ENCODE data around the gene EDN2.

Gene EDN2

GRCh38 chr1:41500378-41500777 is 15.9 kb upstream of the EDN2 start:
- in situ Hi-C loops (cut with HindIII; ENCODE audit: low sequenced_read_pairs) = no loop called here

DNA sequence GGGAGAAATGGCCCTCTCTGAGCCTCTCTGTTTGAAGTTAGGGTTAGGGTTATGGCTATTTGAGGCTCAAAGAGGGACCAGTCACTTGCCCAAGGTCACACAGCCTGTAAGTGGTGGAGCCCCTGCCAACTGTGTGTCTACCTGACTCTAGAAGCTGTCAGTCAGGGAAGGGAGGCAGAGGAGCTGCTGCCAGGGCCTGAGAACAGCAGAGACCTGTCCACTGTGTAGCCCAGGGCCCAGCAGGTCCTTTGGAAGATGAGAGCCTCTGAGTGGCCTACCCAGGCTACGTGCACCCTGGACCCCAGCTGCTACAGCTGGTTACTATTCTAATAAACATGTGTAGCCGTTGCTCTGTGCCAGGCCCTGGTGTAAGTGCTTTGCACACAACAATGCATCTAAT is 15.1 kb upstream of the EDN2 start:
- in situ Hi-C loops (cut with HindIII; ENCODE audit: low sequenced_read_pairs) = no loop called here

DNA sequence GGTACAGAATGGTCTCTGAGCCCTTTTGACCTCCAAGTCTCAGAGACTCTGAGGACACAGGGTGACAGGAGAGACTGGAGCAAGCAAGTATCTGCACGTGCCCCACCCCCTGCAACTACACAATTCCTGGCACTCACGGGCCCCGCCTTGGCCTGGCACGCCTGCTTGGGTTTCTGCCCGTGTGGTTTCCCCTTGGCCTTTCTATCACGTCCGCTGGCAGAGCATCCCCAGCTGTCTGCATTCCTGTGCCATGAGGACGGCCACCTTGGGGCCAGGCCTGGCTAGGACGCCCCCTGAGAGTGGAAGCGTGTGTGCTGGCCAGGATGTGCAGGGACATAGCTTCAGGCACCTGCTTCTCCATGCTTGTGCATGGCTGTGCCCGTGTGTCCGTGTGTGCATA is 14.3 kb upstream of the EDN2 start:
- in situ Hi-C loops (cut with HindIII; ENCODE audit: low sequenced_read_pairs) = no loop called here

DNA sequence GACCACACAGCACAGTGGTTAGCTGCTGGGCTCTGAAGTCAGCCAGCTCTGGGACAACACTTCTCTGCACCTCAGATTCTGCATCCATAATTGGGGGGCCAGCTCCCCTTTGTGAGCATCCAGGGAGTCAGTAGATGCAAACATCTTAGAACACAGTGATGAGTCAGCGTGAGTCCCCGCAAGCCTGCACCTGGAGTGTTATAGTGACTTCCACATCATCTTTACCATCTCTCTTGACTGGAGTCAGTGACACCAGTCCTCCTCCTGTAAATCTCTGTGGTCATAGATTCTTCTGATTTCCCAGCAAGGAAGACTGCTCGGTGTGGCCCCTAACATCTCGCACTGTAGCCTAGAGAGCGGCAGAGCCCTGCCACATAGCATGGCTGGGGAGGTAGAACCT is 13.9 kb upstream of the EDN2 start:
- in situ Hi-C loops (cut with HindIII; ENCODE audit: low sequenced_read_pairs) = no loop called here

GRCh38 chr1:41497461-41498030 is 13.1 kb upstream of the EDN2 start:
- in situ Hi-C loops (cut with HindIII; ENCODE audit: low sequenced_read_pairs) = no loop called here

GRCh38 chr1:41497056-41497440 is 12.6 kb upstream of the EDN2 start:
- in situ Hi-C loops (cut with HindIII; ENCODE audit: low sequenced_read_pairs) = no loop called here

GRCh38 chr1:41496080-41497055 is 11.9 kb upstream of the EDN2 start:
- in situ Hi-C loops (cut with HindIII; ENCODE audit: low sequenced_read_pairs) = no loop called here

DNA sequence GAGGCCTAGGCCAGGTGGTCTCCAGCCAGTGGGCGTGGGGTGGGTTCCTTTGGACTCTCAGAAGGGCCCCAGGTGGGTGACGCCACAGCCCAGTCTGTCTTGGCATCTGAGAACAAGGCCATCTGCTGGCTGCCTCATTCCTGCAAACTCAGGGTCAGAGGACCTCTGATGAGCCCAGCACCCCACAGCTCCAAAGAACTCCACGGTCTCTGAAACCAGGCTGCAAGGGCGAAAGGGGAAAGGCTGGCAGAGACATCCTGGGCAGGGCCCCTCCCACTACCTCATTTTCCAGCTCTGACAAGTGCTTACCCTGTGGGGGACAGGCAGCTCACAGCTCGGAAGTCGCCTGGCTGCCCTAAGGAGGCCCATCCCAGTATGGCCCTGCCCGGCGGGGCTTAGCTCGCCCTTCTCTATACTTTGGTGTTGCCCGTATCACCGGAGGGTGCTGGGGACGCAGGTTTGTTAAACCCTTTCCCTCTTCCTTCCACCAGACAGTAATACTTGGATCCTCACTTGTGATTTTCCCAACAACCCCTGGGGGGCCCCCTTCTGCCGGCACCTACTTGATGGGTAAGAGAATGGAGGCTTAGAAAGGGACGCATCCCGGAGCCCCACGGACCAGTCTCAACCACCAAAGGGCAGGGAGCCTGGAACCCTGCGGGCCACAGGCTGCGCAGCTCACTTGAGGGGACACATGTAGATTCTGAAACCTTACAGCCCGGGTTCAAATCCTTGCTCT is 10.9 kb upstream of the EDN2 start:
- in situ Hi-C loops (cut with HindIII; ENCODE audit: low sequenced_read_pairs) = no loop called here

GRCh38 chr1:41494351-41495209 is 10.1 kb upstream of the EDN2 start:
- in situ Hi-C loops (cut with HindIII; ENCODE audit: low sequenced_read_pairs) = no loop called here

DNA sequence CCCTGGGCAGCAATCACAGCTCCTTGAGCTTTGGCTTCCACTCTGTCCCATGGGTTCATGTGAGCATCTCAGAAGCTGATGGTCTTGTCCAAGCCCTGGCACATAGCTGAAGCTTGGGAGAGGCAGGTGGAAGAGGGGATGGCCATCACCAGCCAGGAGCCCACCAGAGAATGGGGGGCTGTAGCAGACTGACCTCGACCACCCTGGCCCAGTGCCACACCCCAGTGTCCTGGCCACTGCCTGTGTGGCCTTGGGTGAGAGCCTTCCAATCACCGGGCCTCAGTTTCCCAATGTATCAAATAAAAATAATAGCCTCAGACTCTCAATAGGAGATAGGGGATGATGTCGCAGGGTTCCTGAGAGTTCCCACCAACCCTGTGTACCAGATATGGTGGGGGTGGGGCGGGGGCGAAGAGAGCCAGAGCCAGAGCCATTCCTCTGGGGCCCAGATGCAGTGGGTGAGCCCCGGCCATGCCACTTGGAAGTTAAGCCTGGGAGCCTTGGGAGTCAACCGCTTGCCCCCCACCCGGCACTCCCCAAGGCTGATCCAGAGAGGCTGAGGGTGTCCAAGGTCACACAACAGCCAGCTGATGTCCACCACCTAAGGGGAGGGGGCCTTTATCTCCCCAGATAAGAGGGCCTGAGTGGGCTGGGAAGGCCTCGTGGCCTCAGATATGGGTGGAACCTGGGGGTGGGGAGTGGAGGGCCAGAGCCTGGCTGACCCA is 9.3 kb upstream of the EDN2 start:
- in situ Hi-C loops (cut with HindIII; ENCODE audit: low sequenced_read_pairs) = no loop called here

DNA sequence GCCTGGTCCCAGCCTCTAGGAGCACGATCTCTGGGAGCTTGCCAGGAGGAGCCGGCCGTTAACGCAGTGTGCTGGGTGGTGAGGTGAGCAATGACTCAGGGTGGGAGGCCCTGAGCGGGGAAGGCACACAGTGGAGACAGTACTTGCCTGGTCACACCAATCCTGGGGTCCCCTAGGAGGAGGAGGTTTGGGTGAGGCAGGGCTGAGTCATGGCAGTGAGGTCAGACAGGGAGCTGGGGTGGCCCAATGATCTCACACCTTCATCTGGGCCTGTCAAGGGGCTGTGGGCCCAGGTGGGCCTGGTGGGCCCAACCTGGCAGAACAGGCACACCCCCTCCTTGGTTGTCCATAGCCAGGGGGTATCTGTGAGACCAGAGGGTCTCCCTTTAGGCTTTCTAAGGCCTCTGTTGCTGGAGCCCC is 8.6 kb upstream of the EDN2 start:
- in situ Hi-C loops (cut with HindIII; ENCODE audit: low sequenced_read_pairs) = no loop called here

DNA sequence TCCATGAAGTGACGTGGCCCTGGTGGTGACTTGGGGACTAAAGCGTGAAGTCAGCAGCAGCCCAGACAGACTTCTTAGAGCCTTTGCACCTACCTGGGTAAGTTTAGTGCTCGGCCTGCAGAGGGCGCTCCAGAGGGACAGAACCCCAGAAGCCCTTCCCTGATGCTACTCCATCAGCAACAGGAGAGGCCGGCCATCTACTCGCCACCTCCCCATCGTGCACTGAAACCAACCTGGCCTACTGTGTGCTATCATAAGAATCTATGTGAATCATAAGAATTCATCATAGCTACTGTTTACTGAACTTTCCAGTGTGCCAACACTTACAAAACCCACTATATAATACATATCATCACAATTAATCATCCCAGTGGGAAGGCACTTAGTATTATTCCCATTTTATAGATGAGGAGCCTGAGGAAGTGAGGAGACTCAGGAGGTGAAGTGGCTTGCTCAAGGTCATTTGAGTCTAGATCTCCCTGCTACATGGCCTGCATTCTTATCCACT is 7.9 kb upstream of the EDN2 start:
- in situ Hi-C loops (cut with HindIII; ENCODE audit: low sequenced_read_pairs) = no loop called here

- in situ Hi-C loops (cut with HindIII; ENCODE audit: low sequenced_read_pairs) = no loop called here
Observed at GRCh38 chr1:41490911-41491310, 6.4 kb upstream of the EDN2 start.

DNA sequence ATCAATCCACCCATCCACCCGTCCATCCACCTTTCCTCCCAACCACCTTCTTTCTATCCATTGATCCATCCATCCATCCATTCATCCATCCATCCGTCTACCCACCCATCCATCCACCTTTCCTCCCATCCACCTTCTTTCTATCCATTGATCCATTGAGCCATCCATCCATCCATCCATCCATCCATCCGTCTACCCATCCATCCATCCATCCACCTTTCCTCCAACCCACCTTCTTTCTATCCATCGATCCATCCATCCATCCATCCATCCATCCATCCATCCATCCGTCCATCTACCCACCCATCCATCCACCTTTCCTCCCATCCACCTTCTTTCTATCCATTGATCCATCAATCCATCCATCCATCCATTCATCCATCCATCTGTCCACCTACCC is 5.1 kb upstream of the EDN2 start:
- in situ Hi-C loops (cut with HindIII; ENCODE audit: low sequenced_read_pairs) = no loop called here

- in situ Hi-C loops (cut with HindIII; ENCODE audit: low sequenced_read_pairs) = no loop called here
Observed at GRCh38 chr1:41488040-41488951, 3.8 kb upstream of the EDN2 start.

- in situ Hi-C loops (cut with HindIII; ENCODE audit: low sequenced_read_pairs) = no loop called here
Observed at GRCh38 chr1:41487126-41488039, 2.9 kb upstream of the EDN2 start.

- in situ Hi-C loops (cut with HindIII; ENCODE audit: low sequenced_read_pairs) = no loop called here
Observed at GRCh38 chr1:41486371-41487125, 2.1 kb upstream of the EDN2 start.
